ENCODE measurements around the gene CD80.
A peak's percentile ranks its signal among the peaks of the same experiment; 100 is the strongest.
"Not testable (repeated sequence)": the region's sequence is repeated elsewhere in the genome, so short reads cannot be mapped to it uniquely, and the experiment has no call there.

Gene CD80

DNA sequence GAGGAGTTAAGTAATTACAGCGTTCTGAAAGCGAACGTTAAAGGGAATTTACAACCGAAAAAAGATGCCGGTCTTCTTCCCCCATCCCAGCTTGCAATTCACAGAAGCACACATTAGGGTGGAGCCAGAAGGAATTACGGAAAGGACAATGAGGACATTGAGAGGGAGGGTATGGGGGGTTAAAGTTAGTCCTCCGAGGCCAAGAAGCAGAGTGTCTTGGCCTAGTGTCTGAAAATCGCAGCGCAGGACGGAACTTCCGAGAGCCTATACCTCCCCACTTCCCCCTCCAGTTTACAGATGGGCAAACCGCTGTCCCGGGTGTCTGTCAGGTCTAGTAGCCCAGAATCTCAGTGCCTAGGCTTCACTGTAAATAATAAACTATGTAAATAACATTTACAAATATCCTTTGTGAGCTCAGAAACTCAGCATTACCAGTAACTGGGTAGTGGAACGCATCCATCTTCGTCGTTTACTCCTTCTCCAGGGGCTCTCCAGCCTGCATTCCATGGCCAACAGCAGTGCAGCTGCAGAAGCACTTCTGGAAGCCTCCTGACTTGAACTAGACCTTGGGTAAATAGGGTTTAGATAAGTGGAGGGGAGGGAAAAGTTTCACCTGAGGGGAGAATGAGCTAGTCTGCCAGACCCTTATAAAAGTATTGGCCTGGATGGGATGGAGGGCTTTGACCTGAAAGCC, 20.8 kb upstream of the CD80 start:
- DNase-seq (ENCODE audit: low spot score), result no peak

- peak; percentile 48 for DNase-seq (ENCODE audit: low spot score)
Measured at GRCh38 chr3:119579366-119580066, 20.1 kb upstream of the CD80 start, which contains the start of gene ADPRH. ADPRH (plus strand) TSS chr3:119579492; CDS start chr3:119582170, 2,678 bp downstream.

GRCh38 chr3:119575507-119575906, 16.1 kb upstream of the CD80 start:
- DNase-seq (ENCODE audit: low spot score), result no peak

DNA sequence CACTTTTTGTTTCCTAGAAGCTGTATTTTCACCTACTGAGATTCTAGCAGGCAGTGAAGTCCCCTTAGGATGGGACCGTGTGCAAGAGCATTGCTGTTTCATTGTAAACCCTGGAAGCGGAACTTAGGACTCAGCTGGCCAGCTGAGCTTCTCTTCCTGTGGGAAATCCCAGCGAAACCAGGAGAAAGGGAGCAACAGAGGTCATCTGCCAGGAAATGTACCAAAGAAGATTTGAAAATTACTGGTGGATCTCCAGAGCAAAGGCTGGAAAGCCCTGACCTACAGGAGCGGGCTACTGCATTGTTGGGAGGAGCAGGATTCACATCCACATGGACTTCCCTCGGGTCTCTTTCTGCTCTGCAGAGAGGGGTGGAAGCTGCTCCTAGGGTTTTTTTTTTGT, 12.3 kb upstream of the CD80 start:
- DNase-seq (ENCODE audit: low spot score), result no peak

DNA sequence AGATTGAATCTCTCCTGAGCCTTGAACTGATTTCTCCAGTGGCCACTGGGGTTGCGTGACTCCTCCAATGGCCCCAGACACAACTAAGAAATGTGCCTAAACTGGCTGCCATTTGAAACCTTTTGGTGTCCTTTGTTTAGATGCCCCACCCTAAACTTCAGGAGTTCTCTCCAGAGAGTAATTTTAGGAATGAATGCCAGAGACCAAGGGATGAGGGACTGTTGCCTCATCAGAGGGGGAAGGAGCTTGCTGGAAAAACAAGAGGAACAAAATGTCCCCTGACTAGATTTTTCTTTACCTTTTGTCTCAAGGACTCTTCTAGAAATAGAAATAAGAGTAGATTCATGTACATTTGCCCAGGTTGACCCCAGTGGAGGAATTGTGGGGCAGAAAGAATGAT, 11.8 kb upstream of the CD80 start:
- no peak for DNase-seq (ENCODE audit: low spot score)

DNA sequence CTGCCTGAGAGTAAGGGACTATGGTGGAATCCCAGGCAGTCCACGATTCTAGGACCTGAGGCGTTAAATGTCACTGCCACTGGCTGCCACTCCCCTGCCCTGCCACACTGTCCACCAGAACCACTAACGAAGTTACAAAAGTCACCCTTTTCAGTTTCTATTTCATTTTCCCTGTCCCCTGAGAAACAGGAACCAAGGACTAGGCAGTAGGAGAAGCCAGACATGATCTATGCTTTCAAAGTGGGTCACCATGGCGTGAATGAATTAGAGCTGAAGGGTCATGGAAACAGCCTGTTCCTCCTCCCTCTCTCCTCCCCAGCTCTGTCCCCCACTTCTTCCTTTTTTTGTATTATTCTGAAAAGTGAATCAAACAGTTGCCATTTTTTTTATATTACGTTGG, 10.8 kb upstream of the CD80 start:
- DNase-seq (ENCODE audit: low spot score), result no peak

GRCh38 chr3:119569156-119569555, 9.7 kb upstream of the CD80 start:
- DNase-seq (ENCODE audit: low spot score), result no peak

DNA sequence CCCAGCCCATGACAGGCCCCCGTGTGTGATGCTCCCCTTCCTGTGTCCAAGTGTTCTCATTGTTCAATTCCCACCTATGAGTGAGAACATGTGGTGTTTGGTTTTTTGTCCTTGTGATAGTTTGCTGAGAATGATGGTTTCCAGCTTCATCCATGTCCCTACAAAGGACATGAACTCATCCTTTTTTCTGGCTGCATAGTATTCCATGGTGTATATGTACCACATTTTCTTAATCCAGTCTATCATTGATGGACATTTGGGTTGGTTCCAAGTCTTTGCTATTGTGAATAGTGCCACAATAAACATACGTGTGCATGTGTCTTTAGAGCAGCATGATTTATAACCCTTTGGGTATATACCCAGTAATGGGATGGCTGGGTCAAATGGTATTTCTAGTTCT, 3.9 kb upstream of the CD80 start:
- not testable (repeated sequence) for DNase-seq (ENCODE audit: low spot score)

DNA sequence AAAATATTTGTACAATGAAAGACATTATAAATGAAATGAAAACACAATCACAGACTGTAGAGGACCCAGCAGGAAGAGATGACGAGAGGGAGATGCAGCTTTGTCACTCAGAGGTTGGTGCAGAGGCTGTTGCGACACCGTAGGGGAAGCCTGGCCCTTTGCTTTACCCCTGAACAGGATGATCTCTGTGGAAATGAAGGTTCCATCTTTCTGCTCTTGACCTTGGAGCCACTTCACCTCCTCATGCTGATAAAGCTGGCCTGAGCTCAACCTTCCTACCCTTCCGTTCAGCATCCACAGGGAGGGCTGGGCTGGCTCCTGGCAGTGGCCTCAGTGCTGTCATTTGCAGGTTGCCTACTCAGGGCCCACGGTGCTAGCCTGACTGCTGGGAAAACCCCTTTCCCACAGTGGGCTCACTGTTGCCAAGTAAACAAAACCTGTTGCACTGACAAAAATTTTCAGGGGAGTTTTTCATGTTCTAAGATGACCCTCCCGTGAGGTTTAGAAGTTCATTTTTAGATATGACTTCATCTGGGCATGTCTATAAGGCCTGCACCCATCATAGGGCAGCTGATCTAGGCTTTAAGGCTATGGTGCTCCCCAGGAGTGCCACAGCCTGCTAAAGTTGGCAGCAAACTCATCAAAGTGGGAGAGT, 3.0 kb upstream of the CD80 start:
- DNase-seq (ENCODE audit: low spot score), result no peak

- no peak for DNase-seq (ENCODE audit: low spot score)
Measured at GRCh38 chr3:119560160-119560559, 746 bp upstream of the CD80 start.

DNA sequence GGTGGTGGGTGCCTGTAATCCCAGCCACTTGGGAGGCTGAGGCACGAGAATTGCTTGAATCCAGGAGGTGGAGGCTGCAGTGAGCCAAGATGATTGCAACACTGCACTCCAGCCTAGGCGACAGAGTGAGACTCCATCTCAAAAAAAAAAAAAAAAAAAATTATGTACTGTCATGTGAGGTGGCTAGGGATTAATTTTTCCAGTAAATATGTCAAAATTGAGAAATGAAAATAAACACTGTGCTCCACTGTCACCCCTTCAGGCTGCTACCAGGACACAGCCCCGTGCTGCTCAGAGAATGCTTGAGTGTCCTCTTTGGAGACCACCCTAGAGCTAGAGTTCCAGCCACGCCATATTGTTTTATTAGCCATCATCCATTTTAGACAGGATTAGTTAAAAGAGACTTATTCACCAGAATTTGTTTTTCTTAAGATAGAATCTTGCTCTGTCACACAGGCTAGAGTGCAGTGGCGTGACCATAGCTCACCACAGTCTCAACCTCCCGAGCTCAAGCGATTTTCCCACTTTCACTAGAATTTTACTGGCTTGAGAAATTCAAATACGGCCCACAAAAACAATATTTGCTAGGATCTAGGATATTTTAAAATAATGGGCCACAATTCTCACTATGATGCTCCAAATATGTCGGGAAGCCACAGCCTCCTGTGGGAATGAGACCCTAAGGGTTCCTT, 642 bp downstream of the CD80 start:
- DNase-seq (ENCODE audit: low spot score), result peak; percentile 30

DNA sequence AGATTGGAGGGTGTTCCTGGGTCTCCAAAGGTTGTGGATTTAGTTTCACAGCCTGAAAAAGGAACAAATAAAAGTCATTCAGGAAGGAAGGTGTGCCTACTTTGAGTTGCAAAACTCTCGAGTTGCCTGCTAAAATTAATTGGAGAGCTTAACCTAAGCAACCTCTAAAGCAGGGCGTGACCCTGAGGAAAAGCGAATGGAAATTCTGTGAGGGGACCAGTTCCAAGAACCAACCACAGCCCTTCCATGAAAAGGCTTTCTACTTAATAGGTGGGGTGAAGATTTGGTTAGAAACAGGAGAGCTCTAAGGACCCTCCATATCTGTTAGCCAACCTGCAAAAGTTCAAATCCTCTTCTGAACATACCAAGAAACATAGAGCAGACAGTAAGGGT, 1.5 kb downstream of the CD80 start:
- peak; percentile 63 for DNase-seq (ENCODE audit: low spot score)

DNA sequence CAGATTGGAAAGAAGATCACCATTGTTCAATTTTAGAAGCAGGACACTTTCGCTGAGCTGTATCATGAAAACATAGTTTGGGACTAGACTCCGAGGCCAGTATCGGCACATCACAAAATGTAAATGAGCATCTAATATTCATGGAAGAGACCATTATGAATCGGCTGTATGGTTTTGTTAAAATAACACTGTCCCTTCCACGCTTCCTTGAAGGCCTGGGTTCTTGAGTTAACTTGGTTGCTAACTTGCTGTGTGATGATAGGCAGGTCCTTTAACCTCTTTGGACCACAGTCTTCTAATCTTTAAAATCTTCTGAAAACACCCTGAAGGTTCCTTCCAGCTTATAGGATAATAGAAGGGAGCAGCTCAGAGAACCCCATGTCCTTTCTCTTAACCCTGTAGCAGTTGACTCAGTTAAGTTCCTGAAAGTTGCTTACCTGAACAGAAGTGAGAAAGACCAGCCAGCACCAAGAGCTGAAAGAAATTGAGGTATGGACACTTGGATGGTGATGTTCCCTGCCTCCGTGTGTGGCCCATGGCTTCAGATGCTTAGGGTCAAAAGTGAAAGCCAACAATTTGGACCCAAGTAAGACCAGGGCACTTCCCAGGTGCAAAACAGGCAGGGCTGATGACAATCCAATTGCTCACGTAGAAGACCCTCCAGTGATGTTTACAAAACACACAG, 2.1 kb downstream of the CD80 start:
- no peak for DNase-seq (ENCODE audit: low spot score)

- DNase-seq (ENCODE audit: low spot score), result no peak
Measured at GRCh38 chr3:119555929-119556328, 3.5 kb downstream of the CD80 start.

GRCh38 chr3:119555309-119555735, 4.1 kb downstream of the CD80 start:
- no peak for DNase-seq (ENCODE audit: low spot score)

DNA sequence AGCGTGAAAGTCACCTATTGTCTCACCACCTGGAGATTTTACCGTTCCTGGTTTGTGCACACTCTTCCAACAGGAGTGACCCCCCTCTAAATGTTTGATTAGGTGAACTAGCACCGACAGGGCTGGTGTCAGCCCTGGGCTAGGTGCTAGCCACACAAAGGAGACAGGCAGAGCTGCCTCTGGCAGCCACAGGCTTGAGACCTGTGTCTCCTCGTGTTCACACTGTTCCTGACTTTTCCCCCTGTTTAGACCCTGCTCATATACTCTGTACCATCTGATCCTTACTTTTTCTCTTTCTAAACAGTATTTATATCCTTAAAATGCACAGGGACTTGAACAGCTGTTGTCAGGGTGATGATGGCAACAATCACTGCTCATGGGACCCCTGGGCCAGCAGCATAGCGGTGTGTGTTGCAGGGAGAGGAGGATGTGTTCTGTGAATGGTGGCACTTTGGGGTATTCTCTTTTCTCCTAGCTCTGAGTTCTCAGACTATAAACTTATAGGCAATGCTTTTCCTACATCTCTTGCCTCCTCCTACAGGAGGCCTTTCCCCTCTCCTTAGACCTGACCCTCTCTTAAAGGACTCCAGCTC, 5.5 kb downstream of the CD80 start:
- DNase-seq (ENCODE audit: low spot score), result no peak

GRCh38 chr3:119552928-119553327, 6.5 kb downstream of the CD80 start:
- DNase-seq (ENCODE audit: low spot score), result not testable (repeated sequence)

- no peak for DNase-seq (ENCODE audit: low spot score)
Measured at GRCh38 chr3:119551598-119551997, 7.8 kb downstream of the CD80 start.

DNA sequence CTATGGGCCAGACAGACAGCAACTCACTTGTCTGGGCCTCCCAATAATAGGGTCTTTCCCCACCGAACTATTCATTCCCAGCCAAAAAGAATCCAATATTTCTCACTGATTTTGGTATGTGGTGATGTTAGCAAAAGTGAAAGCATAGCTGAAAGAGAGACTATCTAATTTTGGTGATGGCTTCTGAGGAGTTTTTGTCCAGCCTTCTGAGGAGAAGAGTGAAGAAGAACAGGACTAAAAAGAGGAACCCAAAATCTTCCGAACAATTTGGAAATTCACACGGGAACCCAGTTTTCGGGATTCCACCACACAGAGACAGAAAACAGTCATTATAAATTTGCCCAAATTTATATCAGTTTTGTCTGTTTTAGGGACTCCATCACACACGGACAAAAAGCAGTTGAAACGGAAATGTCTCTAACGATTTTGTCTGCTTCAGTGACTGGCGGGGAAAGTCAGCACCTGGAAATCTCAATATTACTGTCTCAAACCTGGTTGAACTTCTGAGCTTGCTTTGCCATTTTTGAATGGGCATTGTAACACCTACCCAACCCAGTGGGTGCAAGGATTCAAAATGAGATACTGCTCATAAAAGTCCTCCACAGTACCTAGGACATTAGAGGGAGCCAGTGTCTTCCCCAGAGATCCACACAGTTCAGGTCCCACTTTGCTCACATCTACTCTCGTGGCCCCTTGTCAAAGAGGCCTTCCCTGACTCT, 9.1 kb downstream of the CD80 start:
- DNase-seq (ENCODE audit: low spot score), result no peak

DNA sequence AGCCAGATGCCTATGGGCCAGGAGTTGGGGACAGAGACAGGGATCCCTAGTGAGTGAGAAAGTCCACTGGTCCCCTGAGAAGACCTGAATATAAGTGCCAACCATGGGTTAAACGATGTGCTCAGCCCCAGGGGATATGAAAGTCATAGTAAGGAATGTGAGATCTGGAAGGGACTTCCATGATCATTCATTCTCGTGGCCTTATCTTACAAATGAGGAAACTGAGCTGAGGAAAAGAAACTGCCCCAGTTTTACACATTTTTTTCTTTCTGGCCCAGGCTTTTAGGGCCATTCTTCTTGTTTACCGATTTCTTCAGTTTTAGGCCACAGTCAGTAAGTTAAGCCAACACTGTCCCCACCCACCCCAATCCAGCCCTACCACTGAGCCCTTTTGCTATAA, 11.1 kb downstream of the CD80 start:
- DNase-seq (ENCODE audit: low spot score), result no peak

DNA sequence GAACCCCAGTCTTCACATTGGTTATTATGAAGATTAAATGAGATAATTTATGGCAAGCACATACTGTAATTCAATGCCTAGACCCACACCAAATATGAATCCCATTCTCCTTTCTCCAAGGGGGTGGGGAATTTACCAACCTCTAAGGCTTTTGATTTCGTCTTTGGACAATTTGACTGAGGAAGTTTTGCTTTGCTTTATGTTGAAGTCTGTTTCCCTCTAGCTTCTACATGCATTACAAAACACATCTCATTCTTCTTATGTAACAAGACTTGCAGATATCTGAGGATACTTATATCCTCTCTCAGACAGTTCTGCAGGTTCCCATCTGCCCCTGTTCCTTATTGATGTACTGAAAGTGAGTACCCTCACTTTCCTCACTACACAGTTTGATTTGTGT, 12.2 kb downstream of the CD80 start:
- no peak for DNase-seq (ENCODE audit: low spot score)
